SK-N-MC (cell line): ENCODE measurements around the gene DPYD.

Experiments
- DNase-seq: peaks from one replicate; pipeline ENCODE4 v3.0.0-alpha.2; 2011; ENCODE audit warnings: low read depth, low spot score
- H3K27ac ChIP-seq: fragments of 200-600 bp; sonication (generic); 2 replicates; pipeline ENCODE4 v1.5.1; 2016; ENCODE audit warnings: mixed run types
- H3K36me3 ChIP-seq: fragments of 200-600 bp; sonication (generic); 2 replicates; pipeline ENCODE4 v1.6.1; 2017; ENCODE audit warnings: antibody characterized with exemption, low read length, mixed read lengths; ENCODE audit not compliant: insufficient read depth
- H3K4me3 ChIP-seq: fragments of 200-600 bp; sonication (generic); 2 replicates; pipeline ENCODE4 v1.5.1; 2016
- H3K9ac ChIP-seq: fragments of 200-600 bp; sonication (generic); 2 replicates; pipeline ENCODE4 v1.8.0; 2017; ENCODE audit warnings: mixed run types, mixed read lengths; ENCODE audit not compliant: insufficient read length
- H3K9me3 ChIP-seq: fragments of 200-600 bp; sonication (generic); 2 replicates; pipeline ENCODE4 v1.6.1; 2017; ENCODE audit warnings: low read depth, mild to moderate bottlenecking, antibody characterized with exemption, low read length, moderate library complexity, mixed read lengths
- EZH2 ChIP-seq: fragments of 200-600 bp; sonication (generic); IDR thresholded peaks from one replicate; pipeline ENCODE4 v1.6.1; 2017; ENCODE audit warnings: antibody characterized with exemption
- FOXP2 ChIP-seq: optimal IDR thresholded peaks from 2 replicates; pipeline ENCODE3; 2011; ENCODE audit warnings: mild to moderate bottlenecking, moderate library complexity; ENCODE audit not compliant: insufficient read depth; ENCODE audit errors: extremely low read length, control extremely low read depth
- POLR2AphosphoS5 ChIP-seq: IDR thresholded peaks from 2 replicates; pipeline ENCODE4 v1.6.1; 2012; ENCODE audit warnings: mild to moderate bottlenecking, low read depth, low read length, borderline replicate concordance

DPYD gene

DNA sequence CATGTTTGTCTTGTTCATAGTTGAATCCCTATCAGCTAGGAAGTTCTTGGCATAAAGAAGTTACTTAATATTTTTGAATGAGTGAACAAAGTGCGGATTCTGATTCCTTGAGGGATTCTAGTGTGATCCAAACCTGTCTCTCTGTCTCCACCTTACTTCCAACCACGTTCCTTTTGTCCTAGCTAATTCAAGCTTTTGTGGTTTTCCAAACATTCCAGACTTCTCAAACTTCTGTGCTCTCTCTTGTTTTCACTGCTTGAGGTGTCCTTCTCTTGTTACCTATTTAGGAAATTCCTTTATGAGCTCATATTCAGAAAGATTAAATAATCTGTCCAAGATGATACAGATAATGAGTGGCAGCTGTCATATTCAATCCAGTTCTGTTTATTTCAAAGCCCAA lies 846.1 kb downstream of the DPYD start:
- Histone ChIP-seq H3K9me3 (no peaks in the 10 kb centered on the region), H3K9ac (no peak overlapping the region), H3K27ac (no peak overlapping the region), H3K36me3 (no peaks in the 10 kb centered on the region), H3K4me3 (no peak overlapping the region)
- DNase-seq, result no peak
- TF ChIP-seq POLR2AphosphoS5, result no peak
- no peak for TF ChIP-seq FOXP2
- no peak for TF ChIP-seq EZH2

DNA sequence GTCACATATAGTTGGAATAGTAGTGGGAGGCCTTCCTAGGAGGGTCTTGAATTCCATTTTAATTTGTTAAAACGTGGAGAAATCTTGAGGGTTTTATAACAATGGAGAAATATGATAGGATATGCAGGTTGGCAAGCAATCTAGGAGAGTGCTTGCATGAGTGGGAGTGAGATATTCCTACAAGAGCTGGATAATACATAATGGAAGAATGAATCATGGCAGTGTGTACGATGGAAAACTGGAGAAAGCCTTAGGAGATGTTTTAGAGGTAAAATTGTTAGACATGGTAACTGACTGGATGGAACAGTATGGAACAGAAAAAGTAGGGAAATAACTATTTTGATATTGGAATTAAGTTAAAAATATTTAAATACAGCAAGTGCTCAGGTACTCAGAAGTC lies 846.9 kb downstream of the DPYD start:
- Histone ChIP-seq H3K9ac (no peak overlapping the region), H3K36me3 (no peaks in the 10 kb centered on the region), H3K27ac (no peak overlapping the region), H3K4me3 (no peak overlapping the region), H3K9me3 (no peaks in the 10 kb centered on the region)
- no peak for TF ChIP-seq EZH2
- TF ChIP-seq POLR2AphosphoS5, result no peak
- no peak for TF ChIP-seq FOXP2
- DNase-seq, result no peak

DNA sequence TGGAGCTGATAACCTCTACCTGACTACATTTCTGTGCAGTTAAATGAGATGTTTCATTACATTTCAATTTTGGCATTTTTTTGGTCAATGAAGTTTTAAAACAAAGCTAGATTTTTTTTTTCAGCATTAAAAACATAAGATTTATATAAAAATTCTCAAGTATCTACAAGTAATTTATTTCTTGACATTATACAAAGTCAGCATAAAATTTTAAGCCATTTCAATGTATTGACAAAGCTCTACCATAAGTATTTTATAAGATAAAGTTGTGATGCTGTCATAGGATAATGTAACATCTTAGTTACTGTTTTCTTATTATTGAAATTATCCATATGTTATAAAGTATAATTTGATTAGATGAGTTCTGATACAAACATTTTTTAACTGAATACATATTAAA lies 847.7 kb downstream of the DPYD start:
- DNase-seq, result no peak
- Histone ChIP-seq H3K4me3 (no peak overlapping the region), H3K9me3 (no peaks in the 10 kb centered on the region), H3K27ac (no peak overlapping the region), H3K9ac (no peak overlapping the region), H3K36me3 (no peaks in the 10 kb centered on the region)
- no peak for TF ChIP-seq FOXP2

DNA sequence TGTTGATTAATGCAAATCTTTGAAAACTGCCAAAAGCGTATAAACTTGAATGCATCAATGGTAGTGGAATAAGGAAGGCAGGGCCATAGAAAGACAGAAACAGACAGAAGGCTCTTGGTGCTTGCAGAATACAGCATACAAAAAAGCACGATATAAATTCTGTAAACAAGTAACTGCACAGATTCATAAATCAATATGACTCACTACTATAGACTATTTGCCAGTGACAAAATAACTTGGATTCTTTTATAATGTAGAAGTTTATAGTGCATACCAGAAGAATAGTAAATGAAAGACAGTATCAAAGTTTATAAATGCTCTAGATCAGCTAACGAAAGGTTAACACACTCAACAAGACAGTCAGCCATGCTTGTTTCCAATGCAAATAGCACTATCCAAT lies 849.7 kb downstream of the DPYD start:
- Histone ChIP-seq H3K27ac (no peak overlapping the region), H3K9me3 (no peaks in the 10 kb centered on the region; the same call in 1 of the 2 replicates), H3K9ac (no peak overlapping the region), H3K36me3 (no peaks in the 10 kb centered on the region), H3K4me3 (no peak overlapping the region)
- TF ChIP-seq POLR2AphosphoS5, result no peak
- TF ChIP-seq EZH2, result no peak
- no peak for TF ChIP-seq FOXP2
- no peak for DNase-seq

DNA sequence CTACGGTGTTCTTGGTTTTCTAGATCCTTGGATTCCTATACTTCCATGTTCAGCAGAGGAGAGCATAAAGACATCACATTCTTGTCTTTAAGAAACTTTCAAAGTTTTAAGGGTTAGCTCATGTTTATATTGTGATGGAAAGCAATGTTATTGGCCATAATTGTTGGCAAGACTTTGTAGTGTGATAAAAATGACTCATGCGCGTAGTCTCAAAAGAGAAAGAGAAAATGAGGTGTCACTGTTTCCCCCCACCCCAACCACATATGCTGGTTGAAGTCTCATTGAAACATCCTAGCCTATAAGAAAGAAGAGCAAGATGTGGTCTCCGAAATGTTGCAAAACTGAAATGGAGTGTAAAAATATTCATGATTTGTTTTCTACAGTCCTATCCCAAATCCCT lies 850.5 kb downstream of the DPYD start:
- no peak for DNase-seq
- Histone ChIP-seq H3K4me3 (no peak overlapping the region), H3K27ac (no peak overlapping the region), H3K36me3 (no peaks in the 10 kb centered on the region), H3K9me3 (no peaks in the 10 kb centered on the region; the same call in 1 of the 2 replicates), H3K9ac (no peak overlapping the region)
- no peak for TF ChIP-seq FOXP2
- TF ChIP-seq EZH2, result no peak
- TF ChIP-seq POLR2AphosphoS5, result no peak

DNA sequence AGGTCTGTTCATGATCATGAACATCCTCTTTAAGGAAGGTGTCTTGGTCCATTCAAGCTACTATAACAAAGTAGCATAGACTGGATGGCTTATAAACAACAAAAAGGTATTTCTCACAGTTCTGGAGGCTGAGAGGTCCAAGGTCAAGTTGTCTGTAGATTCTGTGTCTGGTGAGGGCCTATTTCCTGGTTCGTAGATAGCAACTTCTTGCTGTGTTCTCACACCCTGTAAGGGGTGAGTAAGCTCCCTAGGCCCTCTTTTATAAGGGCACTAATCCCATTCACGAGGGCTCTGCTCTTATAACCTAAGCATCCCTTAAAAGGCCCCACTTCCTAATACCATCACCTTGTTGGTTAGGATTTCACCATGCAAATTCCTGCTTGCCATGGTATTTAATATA lies 851.5 kb downstream of the DPYD start:
- Histone ChIP-seq H3K9me3 (no peaks in the 10 kb centered on the region; the same call in 1 of the 2 replicates), H3K36me3 (no peaks in the 10 kb centered on the region), H3K4me3 (no peak overlapping the region), H3K9ac (no peak overlapping the region), H3K27ac (no peak overlapping the region)
- TF ChIP-seq POLR2AphosphoS5 (no peak), FOXP2 (no peak), EZH2 (no peak)
- no peak for DNase-seq

DNA sequence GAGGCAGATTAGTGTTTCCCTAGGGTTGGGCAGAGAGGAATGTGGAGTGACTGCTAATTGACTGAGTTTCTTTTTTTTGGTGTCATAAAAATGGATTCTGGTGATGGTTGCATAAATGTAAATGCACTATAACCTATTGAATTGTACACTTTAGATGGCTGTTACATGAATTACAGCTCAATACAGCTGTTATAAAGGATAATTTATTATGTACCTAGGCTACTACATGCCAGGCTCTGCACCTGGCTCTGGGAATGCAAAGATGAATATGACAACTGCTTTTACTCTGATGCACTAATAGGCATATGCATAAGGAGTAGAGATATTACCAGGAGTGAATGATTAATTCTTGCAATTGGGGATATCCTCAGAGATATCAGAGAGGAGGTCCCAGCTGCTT lies 854.0 kb downstream of the DPYD start:
- no peaks in the 10 kb centered on the region; the same call in 1 of the 2 replicates for H3K9me3 ChIP-seq
- H3K36me3 ChIP-seq, result no peaks in the 10 kb centered on the region
- DNase-seq, result no peak
- no peak overlapping the region for H3K27ac ChIP-seq
- no peak overlapping the region for H3K4me3 ChIP-seq
- H3K9ac ChIP-seq, result no peak overlapping the region
- TF ChIP-seq POLR2AphosphoS5 (no peak), FOXP2 (no peak), EZH2 (no peak)

DNA sequence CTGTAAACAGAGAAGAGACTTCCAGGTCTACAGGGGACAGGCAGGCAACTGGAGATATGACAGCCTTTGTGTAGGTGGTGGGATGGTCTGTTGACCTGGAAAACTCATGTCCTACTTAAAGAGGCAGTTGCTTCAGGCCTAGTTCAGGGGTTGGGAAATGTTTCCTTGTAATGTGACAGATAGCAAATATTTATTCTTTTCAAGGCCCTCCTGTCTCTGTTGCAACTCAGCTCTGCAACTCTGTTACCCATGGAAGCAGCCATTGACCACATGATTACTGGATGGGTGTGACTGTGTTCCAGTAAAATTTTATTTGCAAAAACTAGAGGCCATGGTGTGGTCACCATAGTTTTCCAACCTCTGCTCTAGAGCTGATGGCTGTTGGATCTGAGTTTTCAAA lies 857.3 kb downstream of the DPYD start:
- Histone ChIP-seq H3K9me3 (no peaks in the 10 kb centered on the region; the same call in 1 of the 2 replicates), H3K4me3 (no peak overlapping the region), H3K27ac (no peak overlapping the region), H3K36me3 (no peaks in the 10 kb centered on the region), H3K9ac (no peak overlapping the region)
- no peak for DNase-seq
- TF ChIP-seq FOXP2 (no peak), EZH2 (no peak), POLR2AphosphoS5 (no peak)

DNA sequence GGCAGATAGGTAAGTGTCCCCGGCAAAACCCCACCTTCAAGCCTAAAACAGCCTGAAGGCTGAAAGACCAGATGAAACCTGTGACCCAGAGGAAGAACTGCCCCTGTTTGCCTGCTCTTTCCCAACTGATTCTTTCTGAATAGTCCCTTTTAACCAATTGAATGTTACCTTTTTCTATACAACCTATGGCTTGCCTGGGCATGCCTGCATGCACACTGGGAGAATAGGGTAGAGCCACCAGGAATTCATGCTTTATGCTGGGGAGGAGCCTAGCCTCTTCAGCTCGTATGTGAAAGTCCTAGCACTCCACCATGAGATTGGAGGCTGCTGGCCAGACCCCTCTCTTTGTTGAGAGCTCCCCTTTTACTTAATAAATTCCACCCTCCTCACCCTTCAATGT lies 859.2 kb downstream of the DPYD start:
- no peak for DNase-seq
- H3K4me3 ChIP-seq, result no peak overlapping the region
- TF ChIP-seq FOXP2, result no peak
- no peak for TF ChIP-seq POLR2AphosphoS5
- TF ChIP-seq EZH2, result no peak

More for the DNA sequence above, 859.2 kb downstream of the DPYD start:
- Histone ChIP-seq H3K36me3 (no peaks in the 10 kb centered on the region), H3K27ac (no peak overlapping the region), H3K9ac (no peak overlapping the region), H3K9me3 (no peaks in the 10 kb centered on the region; the same call in 1 of the 2 replicates)
